Kidney (tissue), 14 donors: Measurements from ENCODE around the gene ARPIN. TPM values are rescaled to one million over a fixed set of nuclear protein-coding genes. Genes with fewer than 3 reads are reported as not detected.

Source experiments
- DNase-seq, 5 donors: peaks; one replicate each; pipeline ENCODE4 v3.0.0-alpha.2; 2013 to 2020
- FAIRE-seq: peaks from 2 replicates; lab custom pipeline; 2012; peaks lifted over from hg19 to GRCh38; lab: Jason Lieb, UNC
- H3K27ac ChIP-seq, 2 donors: one replicate each; pipeline ENCODE4 v1.7.0; 2013; ENCODE audit warnings: low read depth in 2 of 2, low read length in 2 of 2, inconsistent platforms in 1 of 2
- H3K27me3 ChIP-seq: one replicate; pipeline ENCODE4 v1.7.1; 2013; ENCODE audit warnings: low read length, inconsistent platforms; ENCODE audit not compliant: control insufficient read depth, insufficient read depth
- H3K36me3 ChIP-seq, 3 donors: one replicate each; pipeline versions ENCODE4 v1.7.0 to v1.7.1; 2013; ENCODE audit warnings: low read length in 3 of 3, control low read depth in 1 of 3, inconsistent platforms in 1 of 3; ENCODE audit not compliant: insufficient read depth in 3 of 3, control insufficient read depth in 2 of 3
- H3K4me1 ChIP-seq, 3 donors: one replicate each; pipeline versions ENCODE4 v1.7.0 to v1.7.1; 2013; ENCODE audit warnings: low read length in 3 of 3, inconsistent platforms in 1 of 3, low read depth in 1 of 3; ENCODE audit not compliant: control insufficient read depth in 2 of 3, insufficient read depth in 2 of 3
- H3K4me3 ChIP-seq, 3 donors: one replicate each; pipeline versions ENCODE4 v1.7.0 to v1.8.1; 2013; ENCODE audit warnings: low read length in 3 of 3, control low read depth in 1 of 3, inconsistent platforms in 1 of 3
- H3K9ac ChIP-seq, 3 donors: one replicate each; pipeline versions ENCODE4 v1.7.0 to v1.7.1; 2013; ENCODE audit warnings: low read length in 3 of 3, control low read depth in 1 of 3, inconsistent platforms in 1 of 3
- H3K9me3 ChIP-seq, 3 donors: one replicate each; pipeline versions ENCODE4 v1.7.0 to v1.7.1; 2013; ENCODE audit warnings: low read length in 3 of 3, control low read depth in 1 of 3, inconsistent platforms in 1 of 3; ENCODE audit not compliant: control insufficient read depth in 2 of 3, insufficient read depth in 1 of 3
- intact Hi-C: fragments of 100-400 bp; cut with DNase I; formaldehyde crosslinking; loops from one replicate; pipeline ENCODE4 v1.11.1; 2022
- microRNA-seq: library from miRNA; unstranded; fragments of <30 nt; microRNA quantifications from one replicate; pipeline ENCODE4 v1.2.0, GENCODE V29; 2020
- polyA plus RNA-seq: library from polyadenylated mRNA; stranded (reverse); fragments of 350-450 nt; fragmentation: Illumina TruSeq; extraction: RNeasy Lipid Tissue Mini Kit (QIAGEN cat#74804); gene quantifications from one replicate; pipeline ENCODE4 v1.2.3, GENCODE V29; 2014; ENCODE audit warnings: low read depth, low replicate concordance; ENCODE audit not compliant: insufficient read depth
- total RNA-seq: library from RNA; stranded (reverse); fragmentation: NEBNext Ultra II Directional; extraction: Animal tissue kit (Norgen Biotek cat#: 25700); gene quantifications from one replicate; pipeline ENCODE4 v1.2.1, GENCODE V29; 2021
- TF ChIP-seq, protein P1 (sequence below): IDR thresholded peaks from 3 replicates; pipeline ENCODE4 v1.5.1; 2012; ENCODE audit warnings: mild to moderate bottlenecking, moderate library complexity, borderline replicate concordance; ENCODE audit not compliant: insufficient read depth; ENCODE audit errors: extremely low read depth
- donor health status: control.
- donor health status: control.
- donor health status: control.
- donor health status: control.
- donor health status: control.
- donor health status: DM: yes; HTN: yes; CAD: no.
- donor health status: Normal renal cell carcinoma (clear cell type).

The ARPIN gene
- total and polyA plus RNA-seq, 2 donors from 2014 or later, result 11.7 to 28.2 TPM

DNA sequence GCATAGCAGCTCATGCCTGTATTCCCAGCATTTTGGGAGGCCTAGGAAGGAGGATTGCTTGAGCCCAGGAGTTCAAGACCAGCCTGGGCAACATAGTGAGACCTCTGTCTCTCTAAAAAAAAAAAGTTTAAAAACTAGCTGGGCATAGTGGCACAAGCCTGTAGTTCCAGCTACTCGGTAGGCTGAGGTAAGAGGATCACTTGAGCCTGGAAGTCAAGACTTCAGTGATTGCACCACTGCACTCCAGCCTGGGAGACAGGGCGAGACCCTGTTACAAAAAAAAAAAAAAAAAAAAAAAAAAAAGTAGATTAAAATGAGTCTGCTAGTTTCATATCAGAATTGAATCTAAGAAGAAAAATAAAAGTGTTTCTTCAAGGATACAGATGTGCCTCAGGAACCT is 65.7 kb downstream of the ARPIN start:
- no peaks in the 10 kb centered on the region for H3K27me3 ChIP-seq
- H3K9ac ChIP-seq, result no peak overlapping the region
- H3K4me1 ChIP-seq, result peaks cover 0 to 26% (median 5%) of the 10 kb centered on the region in 3 donors
- intact Hi-C loops, result no loop called here
- TF ChIP-seq, protein P1, sequence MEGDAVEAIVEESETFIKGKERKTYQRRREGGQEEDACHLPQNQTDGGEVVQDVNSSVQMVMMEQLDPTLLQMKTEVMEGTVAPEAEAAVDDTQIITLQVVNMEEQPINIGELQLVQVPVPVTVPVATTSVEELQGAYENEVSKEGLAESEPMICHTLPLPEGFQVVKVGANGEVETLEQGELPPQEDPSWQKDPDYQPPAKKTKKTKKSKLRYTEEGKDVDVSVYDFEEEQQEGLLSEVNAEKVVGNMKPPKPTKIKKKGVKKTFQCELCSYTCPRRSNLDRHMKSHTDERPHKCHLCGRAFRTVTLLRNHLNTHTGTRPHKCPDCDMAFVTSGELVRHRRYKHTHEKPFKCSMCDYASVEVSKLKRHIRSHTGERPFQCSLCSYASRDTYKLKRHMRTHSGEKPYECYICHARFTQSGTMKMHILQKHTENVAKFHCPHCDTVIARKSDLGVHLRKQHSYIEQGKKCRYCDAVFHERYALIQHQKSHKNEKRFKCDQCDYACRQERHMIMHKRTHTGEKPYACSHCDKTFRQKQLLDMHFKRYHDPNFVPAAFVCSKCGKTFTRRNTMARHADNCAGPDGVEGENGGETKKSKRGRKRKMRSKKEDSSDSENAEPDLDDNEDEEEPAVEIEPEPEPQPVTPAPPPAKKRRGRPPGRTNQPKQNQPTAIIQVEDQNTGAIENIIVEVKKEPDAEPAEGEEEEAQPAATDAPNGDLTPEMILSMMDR, result no peak
- DNase-seq, result no peak
- no peak overlapping the region for H3K4me3 ChIP-seq
- no peak overlapping the region for H3K27ac ChIP-seq
- peaks cover 0 to 6% (median 0%) of the 10 kb centered on the region in 3 donors for H3K36me3 ChIP-seq
- no peak for FAIRE-seq
- H3K9me3 ChIP-seq, result no peaks in the 10 kb centered on the region

GRCh38 chr15:89845305-89845893 is 67.4 kb downstream of the ARPIN start:
- Histone ChIP-seq H3K36me3 (peaks cover 0 to 4% (median 0%) of the 10 kb centered on the region in 3 donors), H3K9me3 (no peaks in the 10 kb centered on the region), H3K27me3 (no peaks in the 10 kb centered on the region), H3K4me3 (no peak overlapping the region), H3K27ac (peak overlapping the region; percentile 38 to 55), H3K4me1 (peaks cover 0 to 17% (median 2%) of the 10 kb centered on the region in 3 donors), H3K9ac (no peak overlapping the region)
- intact Hi-C loops, result no loop called here
- TF ChIP-seq, protein P1, result no peak
- FAIRE-seq (no peak), DNase-seq (no peak)

Small RNA genes within 50 kb of the gene (microRNA-seq; reads per million reads assigned to microRNA genes)
- gene MIR5009 (not detected), gene MIR5094 (not detected)

Other genes starting within 250 kb of the ARPIN start
- gene PLIN1, start 233.6 kb downstream of the ARPIN start, total RNA-seq, result 2.1 TPM
- gene PLIN1, start 233.6 kb downstream of the ARPIN start, polyA plus RNA-seq, result 0.86 TPM
- gene PEX11A, start 222.2 kb downstream of the ARPIN start, total RNA-seq, result 7.7 TPM
- 13.7 TPM for gene PEX11A, start 222.2 kb downstream of the ARPIN start, polyA plus RNA-seq
- gene WDR93, start 222.1 kb downstream of the ARPIN start, total RNA-seq, result 2.5 TPM
- 1.2 TPM for gene WDR93, start 222.1 kb downstream of the ARPIN start, polyA plus RNA-seq
- gene MESP1, start 161.7 kb downstream of the ARPIN start, total RNA-seq, result 2.1 TPM
- gene MESP1, start 161.7 kb downstream of the ARPIN start, polyA plus RNA-seq, result 6.0 TPM
- gene MESP2, start 136.6 kb downstream of the ARPIN start, total RNA-seq, result 0.47 TPM
- gene MESP2, start 136.6 kb downstream of the ARPIN start, polyA plus RNA-seq, result 0.24 TPM
- gene ANPEP, start 98.1 kb downstream of the ARPIN start, total RNA-seq, result 221 TPM
- 242 TPM for gene ANPEP, start 98.1 kb downstream of the ARPIN start, polyA plus RNA-seq
- 42.9 TPM for gene AP3S2, start 19.0 kb downstream of the ARPIN start, total RNA-seq
- gene AP3S2, start 19.0 kb downstream of the ARPIN start, polyA plus RNA-seq, result 17.5 TPM
- 17.0 TPM for gene ZNF710, start 88.4 kb upstream of the ARPIN start, total RNA-seq
- gene ZNF710, start 88.4 kb upstream of the ARPIN start, polyA plus RNA-seq, result 11.0 TPM
- gene IDH2, start 189.5 kb upstream of the ARPIN start, total RNA-seq, result 87.0 TPM
- gene IDH2, start 189.5 kb upstream of the ARPIN start, polyA plus RNA-seq, result 545 TPM